ENCODE measurements around the gene DDX41.

DDX41 gene

GRCh38 chr5:177483994-177484901 is 32.5 kb downstream of the DDX41 start:
- no peak for TF ChIP-seq CTCF (IDR thresholded peaks at IDR 0.05; ENCODE audit: insufficient read depth, low read depth, low read length, missing control alignments)
- no peak for DNase-seq (ENCODE audit: low read depth)

GRCh38 chr5:177483042-177483441 is 33.7 kb downstream of the DDX41 start:
- TF ChIP-seq CTCF (IDR thresholded peaks at IDR 0.05; ENCODE audit: insufficient read depth, low read depth, low read length, missing control alignments): no peak
- H3K4me3 ChIP-seq (ENCODE audit: low read depth, low read length): no peak overlapping the region
- DNase-seq (ENCODE audit: low read depth): no peak

More at GRCh38 chr5:177483994-177484901, 32.5 kb downstream of the DDX41 start:
- no peak overlapping the region for H3K4me3 ChIP-seq (ENCODE audit: low read depth, low read length)

- no peak overlapping the region for H3K4me3 ChIP-seq (ENCODE audit: low read depth, low read length)
- DNase-seq (ENCODE audit: low read depth): no peak
- TF ChIP-seq CTCF (IDR thresholded peaks at IDR 0.05; ENCODE audit: insufficient read depth, low read depth, low read length, missing control alignments): no peak
These were observed 34.4 kb downstream of the DDX41 start for GRCh38 chr5:177482359-177482795.

GRCh38 chr5:177479774-177480173 is 37.0 kb downstream of the DDX41 start:
- no peak for TF ChIP-seq CTCF (IDR thresholded peaks at IDR 0.05; ENCODE audit: insufficient read depth, low read depth, low read length, missing control alignments)
- H3K4me3 ChIP-seq (ENCODE audit: low read depth, low read length): no peak overlapping the region
- DNase-seq (ENCODE audit: low read depth): no peak

- H3K4me3 ChIP-seq (ENCODE audit: low read depth, low read length): no peak overlapping the region
- no peak for DNase-seq (ENCODE audit: low read depth)
- TF ChIP-seq CTCF (IDR thresholded peaks at IDR 0.05; ENCODE audit: insufficient read depth, low read depth, low read length, missing control alignments): no peak
These were observed 37.8 kb downstream of the DDX41 start for GRCh38 chr5:177478711-177479646.

GRCh38 chr5:177477701-177478477 is 38.9 kb downstream of the DDX41 start:
- H3K4me3 ChIP-seq (ENCODE audit: low read depth, low read length): no peak overlapping the region
- TF ChIP-seq CTCF (IDR thresholded peaks at IDR 0.05; ENCODE audit: insufficient read depth, low read depth, low read length, missing control alignments): no peak
- no peak for DNase-seq (ENCODE audit: low read depth)

Data from GM12865 (cell line).